NB4 (cell line): ENCODE results near the gene MTFP1.
"Not testable (repeated sequence)": the region's sequence is repeated elsewhere in the genome, so short reads cannot be mapped to it uniquely, and the experiment has no call there.

Source experiments
- DNase-seq: peaks from one replicate; pipeline ENCODE4 v3.0.0; 2010; ENCODE audit warnings: low read depth
- H3K4me3 ChIP-seq: one replicate; pipeline ENCODE4 v1.5.1; 2011; ENCODE audit warnings: mild to moderate bottlenecking, low read depth, low read length, moderate library complexity
- MYC ChIP-seq: IDR thresholded peaks from 2 replicates; pipeline ENCODE4 v1.6.1; 2011; ENCODE audit warnings: low read depth, low read length
- POLR2A ChIP-seq: IDR thresholded peaks from 2 replicates; pipeline ENCODE4 v1.6.1; 2011; ENCODE audit warnings: mild to moderate bottlenecking; ENCODE audit not compliant: insufficient read length; ENCODE audit errors: extremely low read depth
- TF ChIP-seq, protein P1 (sequence below): IDR thresholded peaks from 2 replicates; pipeline ENCODE4 v1.6.1; 2011; ENCODE audit warnings: low read depth, low read length
- TF ChIP-seq, protein P2 (sequence below): IDR thresholded peaks from one replicate; pipeline ENCODE4 v1.5.1; 2012; ENCODE audit warnings: low read depth, low read length

MTFP1 gene

DNA sequence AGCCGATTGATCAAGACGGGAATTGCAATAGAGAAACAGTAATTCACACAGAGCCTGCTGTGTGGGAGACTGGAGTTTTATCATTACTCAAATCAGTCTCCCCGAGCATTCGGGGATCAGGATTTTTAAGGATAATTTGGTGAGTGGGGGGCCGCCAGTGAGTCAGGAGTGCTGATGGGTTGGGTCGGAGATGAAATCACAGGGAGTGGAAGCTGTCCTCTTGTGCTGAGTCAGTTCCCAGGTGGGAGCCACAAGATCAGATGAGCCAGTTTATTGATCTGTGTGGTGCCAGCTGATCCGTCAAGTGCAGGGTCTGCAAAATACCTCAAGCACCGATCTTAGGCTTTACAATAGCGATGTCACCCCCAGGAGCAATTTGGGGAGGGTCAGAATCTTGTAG lies 15.5 kb downstream of the MTFP1 start:
- no peak for DNase-seq
- no peak overlapping the region for H3K4me3 ChIP-seq
- TF ChIP-seq, protein P1, sequence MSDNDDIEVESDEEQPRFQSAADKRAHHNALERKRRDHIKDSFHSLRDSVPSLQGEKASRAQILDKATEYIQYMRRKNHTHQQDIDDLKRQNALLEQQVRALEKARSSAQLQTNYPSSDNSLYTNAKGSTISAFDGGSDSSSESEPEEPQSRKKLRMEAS, result no peak
- TF ChIP-seq POLR2A (no peak), MYC (no peak)
- TF ChIP-seq, protein P2, sequence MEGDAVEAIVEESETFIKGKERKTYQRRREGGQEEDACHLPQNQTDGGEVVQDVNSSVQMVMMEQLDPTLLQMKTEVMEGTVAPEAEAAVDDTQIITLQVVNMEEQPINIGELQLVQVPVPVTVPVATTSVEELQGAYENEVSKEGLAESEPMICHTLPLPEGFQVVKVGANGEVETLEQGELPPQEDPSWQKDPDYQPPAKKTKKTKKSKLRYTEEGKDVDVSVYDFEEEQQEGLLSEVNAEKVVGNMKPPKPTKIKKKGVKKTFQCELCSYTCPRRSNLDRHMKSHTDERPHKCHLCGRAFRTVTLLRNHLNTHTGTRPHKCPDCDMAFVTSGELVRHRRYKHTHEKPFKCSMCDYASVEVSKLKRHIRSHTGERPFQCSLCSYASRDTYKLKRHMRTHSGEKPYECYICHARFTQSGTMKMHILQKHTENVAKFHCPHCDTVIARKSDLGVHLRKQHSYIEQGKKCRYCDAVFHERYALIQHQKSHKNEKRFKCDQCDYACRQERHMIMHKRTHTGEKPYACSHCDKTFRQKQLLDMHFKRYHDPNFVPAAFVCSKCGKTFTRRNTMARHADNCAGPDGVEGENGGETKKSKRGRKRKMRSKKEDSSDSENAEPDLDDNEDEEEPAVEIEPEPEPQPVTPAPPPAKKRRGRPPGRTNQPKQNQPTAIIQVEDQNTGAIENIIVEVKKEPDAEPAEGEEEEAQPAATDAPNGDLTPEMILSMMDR, result no peak

DNA sequence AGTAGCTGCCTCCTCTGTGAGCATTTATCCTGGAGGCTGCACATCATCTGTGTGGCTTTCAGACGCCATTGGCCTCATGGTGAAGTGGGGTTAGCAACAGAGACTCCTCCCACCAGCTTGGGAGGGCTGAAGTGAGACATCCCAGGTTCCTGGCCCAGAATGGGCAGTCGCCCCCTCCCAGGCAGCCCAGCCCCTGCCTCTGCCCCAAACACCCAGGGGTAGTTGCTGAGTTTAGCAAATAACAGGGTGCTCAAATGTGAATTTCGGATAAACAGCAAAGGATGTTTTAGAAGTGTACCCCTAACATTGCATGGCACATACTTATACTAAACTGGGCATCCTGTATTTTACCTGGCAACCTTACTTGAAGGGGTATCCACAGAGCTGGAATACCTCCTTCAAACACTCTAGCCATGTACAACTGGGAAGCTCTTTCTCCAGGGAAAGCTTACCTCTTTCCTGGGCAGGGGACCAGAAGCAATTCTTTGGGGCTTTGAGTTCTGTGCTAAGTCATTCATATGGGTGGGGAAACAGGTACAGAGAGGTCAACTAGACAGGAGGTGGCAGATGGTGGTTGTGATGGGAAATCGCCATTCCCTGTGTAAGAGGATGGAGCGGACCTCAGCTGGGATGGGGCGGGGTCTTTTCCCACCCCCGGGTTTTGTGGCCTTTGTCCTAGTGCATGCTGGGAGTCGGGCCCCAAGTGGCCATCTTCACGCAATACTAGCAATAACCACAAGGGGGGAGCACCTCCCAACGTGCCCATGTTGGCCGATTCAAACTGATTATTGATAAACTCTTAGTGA lies 19.3 kb downstream of the MTFP1 start:
- DNase-seq, result peak; percentile 62
- H3K4me3 ChIP-seq, result no peak overlapping the region
- TF ChIP-seq, protein P2, result peak; percentile 64
- no peak for TF ChIP-seq MYC

DNA sequence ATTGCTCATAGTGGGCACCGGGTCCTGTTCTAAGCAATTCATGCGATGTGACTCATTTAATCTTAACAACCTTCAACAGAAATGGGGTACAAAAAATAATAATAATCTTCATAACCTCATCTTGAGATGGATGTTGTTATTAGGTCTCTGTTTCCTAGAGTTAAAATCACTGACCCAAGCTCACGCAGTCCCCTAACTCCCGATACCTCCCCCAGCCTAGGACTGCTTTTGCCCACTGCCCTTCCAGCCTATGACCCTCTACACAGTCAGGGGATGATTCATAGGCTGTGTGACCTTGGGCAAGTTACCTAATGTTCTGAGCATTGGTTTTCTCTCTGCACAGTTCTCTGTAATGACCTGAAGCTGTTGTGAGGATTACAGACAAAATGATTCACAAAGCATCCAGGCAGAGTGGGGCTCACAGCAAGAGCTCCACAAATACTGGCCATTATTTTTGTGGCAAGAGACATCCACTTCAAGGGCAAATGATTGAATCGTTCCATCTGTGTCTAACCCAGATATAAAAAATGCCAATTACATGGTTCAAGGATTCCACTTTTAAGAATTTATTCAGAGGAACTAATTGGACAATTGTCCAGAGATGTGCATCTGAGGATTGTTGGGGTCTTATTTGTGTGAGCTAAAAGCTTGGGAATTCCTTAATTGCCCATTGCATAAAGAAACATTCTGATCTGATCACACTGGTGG lies 20.0 kb downstream of the MTFP1 start:
- no peak overlapping the region for H3K4me3 ChIP-seq
- TF ChIP-seq POLR2A, result no peak
- TF ChIP-seq, protein P2, result no peak
- no peak for TF ChIP-seq MYC
- TF ChIP-seq, protein P1, result no peak
- no peak for DNase-seq

DNA sequence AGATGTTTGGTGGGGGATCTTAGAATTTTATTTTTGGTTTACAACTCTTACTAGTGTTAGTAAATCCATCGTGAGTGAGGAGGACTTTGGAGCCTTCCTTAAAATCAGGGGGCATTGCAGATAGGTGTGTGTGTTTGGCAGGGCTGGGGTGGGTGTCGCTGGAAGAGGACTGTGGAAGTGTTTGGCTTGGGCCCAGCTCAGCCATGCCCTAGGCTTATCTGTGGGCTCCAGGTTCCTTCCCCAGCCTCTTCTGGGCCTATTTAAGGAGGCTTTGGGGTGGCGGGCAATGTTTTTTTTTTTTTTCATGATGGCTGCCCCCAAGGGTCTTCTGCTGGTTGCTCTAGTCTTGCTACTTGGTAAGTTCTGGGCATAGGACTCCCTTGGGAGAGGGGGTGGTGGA lies 22.1 kb downstream of the MTFP1 start:
- TF ChIP-seq MYC (no peak), POLR2A (no peak)
- TF ChIP-seq, protein P1, result no peak
- TF ChIP-seq, protein P2, result no peak
- no peak for DNase-seq
- no peak overlapping the region for H3K4me3 ChIP-seq

DNA sequence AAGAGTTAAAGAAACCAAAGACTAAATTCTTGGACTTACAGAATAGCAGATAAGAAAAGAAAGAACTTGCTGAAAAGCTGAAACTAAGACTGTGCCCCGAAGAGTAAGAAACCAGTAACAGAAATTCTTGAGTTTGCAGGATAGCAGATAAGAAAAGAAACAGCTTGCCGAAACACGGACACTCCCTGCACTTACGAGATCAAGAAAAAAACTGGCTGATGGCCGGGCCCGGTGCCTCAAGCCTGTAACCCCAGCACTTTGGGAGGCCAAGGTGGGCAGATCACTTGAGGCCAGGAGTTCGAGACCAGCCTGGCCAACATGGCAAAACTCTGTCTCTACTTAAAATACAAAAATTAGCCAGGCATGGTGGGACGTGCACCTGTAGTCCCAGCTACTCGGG lies 25.9 kb downstream of the MTFP1 start:
- DNase-seq, H3K4me3 ChIP-seq: not testable (repeated sequence)

DNA sequence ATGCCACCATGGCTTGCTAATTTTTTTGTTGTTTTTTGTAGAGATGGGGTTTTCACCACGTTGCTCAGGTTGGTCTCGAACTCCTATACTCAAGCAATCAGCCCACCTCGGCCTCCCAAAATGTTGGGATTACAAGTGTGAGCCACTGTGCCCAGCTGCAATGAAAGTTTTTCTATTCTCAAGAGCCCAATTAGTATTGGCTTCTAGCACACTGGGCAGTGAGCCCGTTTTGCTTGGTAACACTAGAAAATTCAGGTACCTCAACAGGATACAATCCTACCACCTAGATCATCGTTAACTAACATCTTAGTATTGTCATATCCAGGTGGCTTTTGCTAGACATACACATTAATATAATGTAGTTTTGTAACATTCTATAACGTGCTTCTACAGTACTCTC lies 27.3 kb downstream of the MTFP1 start:
- TF ChIP-seq POLR2A (no peak), MYC (no peak)
- TF ChIP-seq, protein P2, result no peak
- TF ChIP-seq, protein P1, result no peak
- DNase-seq, result no peak
- no peak overlapping the region for H3K4me3 ChIP-seq
